K562 (cell line): Measurements from ENCODE around the gene MYO1B. TPM values are rescaled to one million over a fixed set of nuclear protein-coding genes. Genes with fewer than 3 reads are reported as not detected.

ENCODE experiments used
- ATAC-seq: fragments of 200-7000 bp; cut with Tn5 transposase; 3 replicates; pipeline ENCODE4 v1.9.1; 2020; ENCODE audit warnings: moderate library complexity
- BruUV-seq: library from RNA; stranded (reverse); fragments of 400-500 nt; replicated peaks from 2 replicates; lab custom pipeline; 2021; lab: Mats Ljungman, UMichigan
- CTCF ChIA-PET: fragments of 300-600 bp; formaldehyde crosslinking; extraction: SDS; loops from one replicate; lab custom pipeline; 2021; ENCODE audit warnings: low intra/inter-chr PET ratio; lab: Yijun Ruan, JAX
- POLR2A ChIA-PET: fragments of 300-600, 350-650 bp; sonication (Branson Sonifier 250); formaldehyde crosslinking; extraction: SDS; loops from one replicate; lab custom pipeline; 2021; ENCODE audit warnings: antibody characterized with exemption, inconsistent platforms; lab: Yijun Ruan, JAX
- DNase-seq, 4 experiments: peaks; one replicate each; pipeline versions ENCODE4 v3.0.0 to v3.0.0-alpha.2; 2011 to 2018; ENCODE audit warnings: low spot score in 3 of 4, mixed read lengths in 3 of 4; ENCODE audit errors: extremely low read depth in 1 of 4
- FAIRE-seq: peaks from 2 replicates; lab custom pipeline; 2011; peaks lifted over from hg19 to GRCh38; lab: Jason Lieb, UNC
- H2AFZ ChIP-seq: 2 replicates; pipeline ENCODE4 v1.6.0; 2011; ENCODE audit warnings: low read depth, low read length, control low read depth, inconsistent platforms
- H3K27ac ChIP-seq: fragments of 200-600 bp; 3 replicates; pipeline ENCODE4 v1.8.0; 2011; ENCODE audit warnings: low read depth, mild to moderate bottlenecking, control low read depth, inconsistent platforms, low read length, moderate library complexity, mixed read lengths; ENCODE audit errors: extremely low read depth
- H3K27me3 ChIP-seq, 2 experiments: fragments of 300-600 bp in 1 of 2; 2 replicates in 1 of 2; 3 replicates in 1 of 2; pipeline versions ENCODE4 v1.6.0 to v1.8.0; 2011; ENCODE audit warnings: inconsistent platforms in 2 of 2, low read length in 2 of 2, mild to moderate bottlenecking in 1 of 2, mixed read lengths in 1 of 2, moderate library complexity in 1 of 2; ENCODE audit not compliant: control insufficient read depth in 2 of 2, insufficient read depth in 2 of 2
- H3K36me3 ChIP-seq: fragments of 300-600 bp; 3 replicates; pipeline ENCODE4 v1.8.0; 2011; ENCODE audit warnings: mild to moderate bottlenecking, low read length, inconsistent platforms; ENCODE audit not compliant: control insufficient read depth, insufficient read depth
- H3K4me1 ChIP-seq, 2 experiments: fragments of 200-600 bp in 1 of 2; replicated peaks in 1 of 2; 2 replicates in 1 of 2; 3 replicates in 1 of 2; pipeline versions ENCODE4 v1.5.1 to v1.8.0; 2011; ENCODE audit warnings: inconsistent platforms in 2 of 2, low read length in 2 of 2, mild to moderate bottlenecking in 1 of 2, mixed read lengths in 1 of 2, moderate library complexity in 1 of 2; ENCODE audit not compliant: control insufficient read depth in 2 of 2, insufficient read depth in 2 of 2
- H3K4me2 ChIP-seq: 2 replicates; pipeline ENCODE4 v1.6.1; 2011; ENCODE audit warnings: low read length, control low read depth, inconsistent platforms, mixed read lengths; ENCODE audit not compliant: insufficient read depth
- H3K4me3 ChIP-seq: fragments of 200-600 bp; sonication (generic), shearing (Covaris generic); 2 replicates; pipeline ENCODE4 v1.5.1; 2016; ENCODE audit warnings: control low read depth, inconsistent platforms
- H3K79me2 ChIP-seq: fragments of 200-600 bp; 3 replicates; pipeline ENCODE4 v1.8.0; 2011; ENCODE audit warnings: low read length, inconsistent platforms; ENCODE audit not compliant: control insufficient read depth, insufficient read depth
- H3K9ac ChIP-seq, 2 experiments: 2 replicates each; pipeline versions ENCODE4 v1.6.0 to v1.6.1; 2011; ENCODE audit warnings: low read depth in 2 of 2, low read length in 2 of 2, control low read depth in 1 of 2, inconsistent platforms in 1 of 2, mild to moderate bottlenecking in 1 of 2, mixed read lengths in 1 of 2; ENCODE audit not compliant: insufficient read depth in 1 of 2
- H3K9me1 ChIP-seq: one replicate; pipeline ENCODE4 v1.6.0; 2011; ENCODE audit warnings: inconsistent platforms, mild to moderate bottlenecking, low read length, moderate library complexity; ENCODE audit not compliant: control insufficient read depth, insufficient read depth
- H3K9me3 ChIP-seq: replicated peaks from 2 replicates; pipeline ENCODE4 v1.5.1; 2011; ENCODE audit warnings: low read depth, low read length, inconsistent platforms; ENCODE audit not compliant: control insufficient read depth, insufficient read depth
- H4K20me1 ChIP-seq: replicated peaks from 2 replicates; pipeline ENCODE4 v1.6.1; 2011; ENCODE audit warnings: low read length, inconsistent platforms, mixed read lengths; ENCODE audit not compliant: control insufficient read depth, insufficient read depth
- ATF7 ChIP-seq: fragments of 450-650 bp; IDR thresholded peaks from 2 replicates; pipeline ENCODE4 v1.7.1; 2014; ENCODE audit warnings: mild to moderate bottlenecking, moderate library complexity
- CBFB ChIP-seq: sonication (generic); formaldehyde crosslinking; IDR thresholded peaks from 2 replicates; pipeline ENCODE4 v1.4.0; 2020; ENCODE audit warnings: mild to moderate bottlenecking, missing genetic modification reagents
- GTF2E2 ChIP-seq: fragments of 200-800 bp; sonication (Bioruptor generic); IDR thresholded peaks from 2 replicates; pipeline ENCODE4 v1.6.1; 2016; ENCODE audit warnings: missing genetic modification characterization, missing compliant biosample characterization
- MEIS2 ChIP-seq: fragments of 450-650 bp; IDR thresholded peaks from 2 replicates; pipeline ENCODE4 v1.6.1; 2014; ENCODE audit warnings: mild to moderate bottlenecking; ENCODE audit not compliant: partially characterized antibody
- PBX2 ChIP-seq, 2 experiments: IDR thresholded peaks in 1 of 2; conservative IDR thresholded peaks in 1 of 2; 2 replicates each; pipeline ENCODE4 v1.6.1; 2016; ENCODE audit warnings: low read depth in 2 of 2, mild to moderate bottlenecking in 1 of 2, missing compliant biosample characterization in 1 of 2, missing genetic modification characterization in 1 of 2, moderate library complexity in 1 of 2
- PCBP2 ChIP-seq: fragments of 200-400 bp; formaldehyde crosslinking; IDR thresholded peaks from 2 replicates; pipeline ENCODE4 v1.6.1; 2018; ENCODE audit warnings: low read length, low read depth, mild to moderate bottlenecking, moderate library complexity; ENCODE audit not compliant: poor library complexity, severe bottlenecking
- PKNOX1 ChIP-seq: fragments of 450-650 bp; IDR thresholded peaks from 2 replicates; pipeline ENCODE4 v1.6.1; 2016
- RCOR1 ChIP-seq, 2 experiments: IDR thresholded peaks; 2 replicates each; pipeline ENCODE4 v1.6.1; 2012; ENCODE audit warnings: low read depth in 2 of 2, low read length in 2 of 2, borderline replicate concordance in 1 of 2, improper control_type of control experiment in 1 of 2
- TGIF2 ChIP-seq: sonication (generic); formaldehyde crosslinking; IDR thresholded peaks from 2 replicates; pipeline ENCODE4 v1.8.1; 2022; ENCODE audit warnings: mild to moderate bottlenecking, missing genetic modification reagents, moderate library complexity
- ZMIZ1 ChIP-seq, 2 experiments: fragments of 150-350 bp in 1 of 2; IDR thresholded peaks; 2 replicates each; pipeline ENCODE4 v1.6.1; 2012 to 2016; ENCODE audit warnings: low read depth in 2 of 2, low read length in 2 of 2, mild to moderate bottlenecking in 1 of 2, moderate library complexity in 1 of 2
- ZNF695 ChIP-seq: fragments of 450-650 bp; formaldehyde crosslinking; IDR thresholded peaks from 2 replicates; pipeline ENCODE4 v1.4.0; 2020; ENCODE audit warnings: mild to moderate bottlenecking, moderate library complexity
- WGBS: fragments of 100-300 bp; shearing (Covaris generic); methylation state at CpG from one replicate; pipeline ENCODE4 v1.1.6; 2016; ENCODE audit warnings: low coverage, mixed read lengths; ENCODE audit not compliant: insufficient coverage; ENCODE audit errors: missing lambda C conversion rate; 5-methylcytosine and 5-hydroxymethylcytosine counted together
- in situ Hi-C: fragments of 300-500 bp; cut with MboI; formaldehyde crosslinking; loops from 4 replicates; pipeline ENCODE4 v1.15.0; 2018; ENCODE audit warnings: inconsistent platforms, mixed read lengths
- intact Hi-C: fragments of 100-400 bp; cut with micrococcal nuclease; formaldehyde crosslinking; loops from 2 replicates; pipeline ENCODE4 v1.14.2; 2022
- polyA plus RNA-seq, 8 experiments: library from polyadenylated mRNA; depleted of rRNA in 4 of 8; stranded (reverse) in 5 of 8; unstranded in 3 of 8; fragments of >200 nt; fragmentation: Nextera tagmentation in 2 of 8; fragmentation: Illumina TruSeq in 1 of 8; extraction: Ambion mirVana in 2 of 8; extraction: Trizol in 1 of 8; gene quantifications; 2 replicates each; pipeline versions ENCODE4 v1.2.1 to v1.2.3, GENCODE V29; 2011 to 2014; ENCODE audit warnings: inconsistent platforms in 1 of 8, missing spikeins in 1 of 8
- total RNA-seq, 7 experiments: library from RNA; depleted of rRNA in 6 of 7; stranded (reverse); fragments of >200 nt in 6 of 7; fragmentation: Illumina TruSeq in 2 of 7; extraction: Trizol in 2 of 7; gene quantifications; 2 replicates each; pipeline versions ENCODE4 v1.2.1 to v1.2.3, GENCODE V29; 2011 to 2021; ENCODE audit warnings: low replicate concordance in 1 of 7

The MYO1B gene
- total and polyA plus RNA-seq, 9 of the 15 experiments (the other 6 are each of a cell fraction or from before 2014, with no cell fraction given), result 0.04 to 0.33 (median 0.20) TPM; not detected in 5

GRCh38 chr2:191441496-191442214 is 196.5 kb downstream of the MYO1B start:
- Histone ChIP-seq H4K20me1 (no peaks in the 10 kb centered on the region), H2AFZ (no peak overlapping the region), H3K9me3 (no peaks in the 10 kb centered on the region), H3K9ac (no peak overlapping the region), H3K27ac (no peak overlapping the region)
- no TSS peak for BruUV-seq
- in situ Hi-C loops, result no loop called here
- TF ChIP-seq PCBP2 (no peak), PKNOX1 (peak; percentile 34), GTF2E2 (tag) (no peak), MEIS2 (peak; percentile 44), TGIF2 (no peak), ZMIZ1 (IDR thresholded peaks at IDR 0.05; ENCODE audit: low read depth in 2 of 2, low read length in 2 of 2) (no peak), PBX2 (CRISPR knock-in tag; IDR thresholded peaks at IDR 0.05; ENCODE audit: low read depth) (no peak), PBX2 (tag; conservative IDR thresholded peaks at IDR 0.05; ENCODE audit: low read depth) (0 out of 2 replicates have a peak, but pooled peaks have one; percentile 18), ATF7 (no peak), CBFB (CRISPR knock-in tag) (no peak), RCOR1 (IDR thresholded peaks at IDR 0.05; ENCODE audit: borderline replicate concordance in 1 of 2, low read depth in 2 of 2, low read length in 2 of 2) (no peak), ZNF695 (CRISPR knock-in tag) (no peak)
- TF ChIP-seq, all 486 proteins: peak for 3
- WGBS, result 2% methylated on average over 14 of the region's 14 CpGs
- ATAC-seq, result no peak
- Histone ChIP-seq H3K9me1 (no peaks in the 10 kb centered on the region), H3K4me1 (no peaks in the 10 kb centered on the region; a peak in 1 of 5 replicates), H3K4me2 (no peak overlapping the region), H3K27me3 (no peaks in the 10 kb centered on the region; a peak in 1 of 5 replicates), H3K79me2 (no peaks in the 10 kb centered on the region), H3K36me3 (no peaks in the 10 kb centered on the region), H3K4me3 (no peak overlapping the region)
- ChIA-PET POLR2A (no interaction called here), CTCF (no interaction called here)
- DNase-seq, result peak in 1 of 4 experiments; percentile 2
- no peak for FAIRE-seq
- intact Hi-C loops, result no loop called here
